ENCODE measurements around the gene UPB1. TPM values are rescaled to one million over a fixed set of nuclear protein-coding genes. Genes with fewer than 3 reads are reported as not detected.

UPB1 gene
- total RNA-seq, 4 donors from 2014 or later, result 0.57 TPM; not detected in 3

GRCh38 chr22:24506802-24507438 is 11.8 kb downstream of the UPB1 start:
- WGBS, 2 donors, result 19 to 59% methylated on average over 5 to 6 of the region's 6 CpGs
- H3K27ac ChIP-seq, result no peak overlapping the region
- no peak for DNase-seq

GRCh38 chr22:24507716-24508115 is 12.6 kb downstream of the UPB1 start:
- H3K4me3 ChIP-seq, result no peak overlapping the region
- H3K36me3 ChIP-seq, result no peaks in the 10 kb centered on the region
- H3K27me3 ChIP-seq, result no peaks in the 10 kb centered on the region
- TF ChIP-seq POLR2A (IDR thresholded peaks at IDR 0.05) (no peak), CTCF (IDR thresholded peaks at IDR 0.05) (no peak)
- no peaks in the 10 kb centered on the region for H3K9me3 ChIP-seq
- intact Hi-C loops (cut with DNase I), result no loop called here
- no peak for DNase-seq
- peaks cover 16 to 43% (median 18%) of the 10 kb centered on the region in 3 donors for H3K4me1 ChIP-seq
- no peak overlapping the region for H3K27ac ChIP-seq
- WGBS, 2 donors, result 86 to 94% methylated on average over 7 of the region's 7 CpGs

More at GRCh38 chr22:24506802-24507438, 11.8 kb downstream of the UPB1 start:
- Histone ChIP-seq H3K9me3 (no peaks in the 10 kb centered on the region), H3K36me3 (no peaks in the 10 kb centered on the region), H3K4me1 (peaks cover 16 to 40% (median 18%) of the 10 kb centered on the region in 3 donors), H3K27me3 (no peaks in the 10 kb centered on the region), H3K4me3 (no peak overlapping the region)
- intact Hi-C loops (cut with DNase I), result no loop called here
- TF ChIP-seq CTCF (IDR thresholded peaks at IDR 0.05) (no peak), POLR2A (IDR thresholded peaks at IDR 0.05) (no peak)

GRCh38 chr22:24510637-24511625 is 15.8 kb downstream of the UPB1 start:
- intact Hi-C loops (cut with DNase I), result no loop called here
- Histone ChIP-seq H3K27me3 (peaks cover 0 to 28% (median 0%) of the 10 kb centered on the region in 4 donors), H3K9me3 (no peaks in the 10 kb centered on the region), H3K4me1 (peaks cover 16 to 51% (median 18%) of the 10 kb centered on the region in 3 donors), H3K4me3 (no peak overlapping the region), H3K36me3 (no peaks in the 10 kb centered on the region), H3K27ac (no peak overlapping the region)
- WGBS, 2 donors, result 33 to 42% methylated on average over 7 to 10 of the region's 10 CpGs
- no peak for DNase-seq
- TF ChIP-seq POLR2A (IDR thresholded peaks at IDR 0.05) (no peak), CTCF (IDR thresholded peaks at IDR 0.05) (no peak)

- peaks cover 0 to 31% (median 0%) of the 10 kb centered on the region in 4 donors for H3K27me3 ChIP-seq
- intact Hi-C loops (cut with DNase I), result no loop called here
- WGBS, 2 donors, result 41 to 74% methylated on average over 3 of the region's 3 CpGs
- no peak overlapping the region for H3K27ac ChIP-seq
- TF ChIP-seq POLR2A (IDR thresholded peaks at IDR 0.05), result no peak
- TF ChIP-seq CTCF (IDR thresholded peaks at IDR 0.05), result no peak
- no peak overlapping the region for H3K4me3 ChIP-seq
- no peak for DNase-seq
- H3K9me3 ChIP-seq, result no peaks in the 10 kb centered on the region
- peaks cover 13 to 48% (median 21%) of the 10 kb centered on the region in 3 donors for H3K4me1 ChIP-seq
- H3K36me3 ChIP-seq, result no peaks in the 10 kb centered on the region
These were observed 16.9 kb downstream of the UPB1 start for GRCh38 chr22:24512043-24512442.
